ENCODE data around the gene SLC39A13. TPM values are rescaled to one million over a fixed set of nuclear protein-coding genes. Genes with fewer than 3 reads are reported as not detected.

Gene SLC39A13
- total RNA-seq, 1 donor from 2014 or later: 60.0 TPM

DNA sequence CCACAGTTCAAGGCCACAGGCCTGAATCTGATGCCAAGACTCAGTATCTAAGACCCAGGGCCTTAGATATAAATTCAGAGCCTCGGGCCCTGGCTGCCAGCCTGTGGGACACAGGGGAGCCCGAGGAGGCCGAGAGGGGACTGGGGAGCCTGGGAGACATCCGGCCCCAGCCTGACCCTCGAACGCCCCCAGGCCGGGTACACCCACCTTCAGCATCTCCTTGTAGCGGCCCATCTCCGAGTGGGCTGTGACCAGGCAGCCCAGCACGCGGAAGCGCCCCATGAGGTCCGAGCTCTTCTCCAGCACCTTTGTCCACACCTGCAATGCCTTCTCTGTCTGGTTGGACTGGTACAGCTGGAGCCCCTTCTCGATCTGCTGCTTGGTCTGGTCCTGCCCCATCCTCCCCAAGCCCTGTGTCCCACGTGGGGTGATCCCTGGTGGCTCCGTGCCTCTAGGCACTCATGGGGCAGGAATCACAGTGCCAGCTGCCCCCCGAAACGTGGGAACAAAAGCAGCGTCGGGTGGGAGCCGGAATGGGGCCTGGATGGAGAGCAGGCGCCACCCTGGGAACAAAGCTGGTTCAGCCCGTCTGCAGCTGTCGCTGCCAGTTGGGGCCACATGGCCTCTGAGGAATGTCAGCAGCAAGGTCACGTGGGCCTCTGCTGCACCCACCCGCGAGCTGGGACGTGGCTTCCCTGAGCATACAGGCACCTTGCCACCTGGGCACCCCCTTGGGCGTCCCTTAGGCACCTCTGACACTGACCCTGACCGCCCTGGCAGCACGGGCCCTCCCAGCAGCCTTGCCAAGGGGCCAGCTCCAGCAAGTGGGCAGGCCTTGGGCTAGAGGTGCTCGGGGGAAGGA is 40.4 kb downstream of the SLC39A13 start, which contains the start of gene RAPSN:
Gene RAPSN (minus strand): TSS at position 571 of the 862 bp plus-strand sequence. CDS start 172 bp downstream, at position 399.
- no peak for DNase-seq
- TF ChIP-seq CTCF (IDR thresholded peaks at IDR 0.05; ENCODE audit: partially characterized antibody, unreplicated experiment): no peak
- peaks cover 2% of the 10 kb centered on the region for H3K9me3 Mint-ChIP-seq (ENCODE audit: unreplicated experiment)
- H3K4me1 Mint-ChIP-seq (ENCODE audit: low read depth, unreplicated experiment): no peaks in the 10 kb centered on the region
- no peak within 1 kb of the TSS for H3K4me3 Mint-ChIP-seq (ENCODE audit: unreplicated experiment)
- H3K27me3 Mint-ChIP-seq (ENCODE audit: unreplicated experiment): peaks cover 4% of the 10 kb centered on the region
- no peak within 1 kb of the TSS for H3K27ac Mint-ChIP-seq (ENCODE audit: unreplicated experiment)
- peaks cover 4% of the 10 kb centered on the region for H3K36me3 Mint-ChIP-seq (ENCODE audit: unreplicated experiment)

- Mint-ChIP-seq H3K27ac (ENCODE audit: unreplicated experiment) (no peak overlapping the region), H3K4me3 (ENCODE audit: unreplicated experiment) (no peak overlapping the region), H3K4me1 (ENCODE audit: low read depth, unreplicated experiment) (no peaks in the 10 kb centered on the region), H3K36me3 (ENCODE audit: unreplicated experiment) (peaks cover 4% of the 10 kb centered on the region), H3K27me3 (ENCODE audit: unreplicated experiment) (peaks cover 5% of the 10 kb centered on the region), H3K9me3 (ENCODE audit: unreplicated experiment) (peaks cover 2% of the 10 kb centered on the region)
- TF ChIP-seq CTCF (IDR thresholded peaks at IDR 0.05; ENCODE audit: partially characterized antibody, unreplicated experiment): no peak
- no peak for DNase-seq
Measured at GRCh38 chr11:47449541-47449940, 41.2 kb downstream of the SLC39A13 start.

- H3K27ac Mint-ChIP-seq (ENCODE audit: unreplicated experiment): no peak overlapping the region
- H3K4me1 Mint-ChIP-seq (ENCODE audit: low read depth, unreplicated experiment): no peaks in the 10 kb centered on the region
- H3K36me3 Mint-ChIP-seq (ENCODE audit: unreplicated experiment): peaks cover 4% of the 10 kb centered on the region
Measured at GRCh38 chr11:47451436-47451835, 43.0 kb downstream of the SLC39A13 start.

DNA sequence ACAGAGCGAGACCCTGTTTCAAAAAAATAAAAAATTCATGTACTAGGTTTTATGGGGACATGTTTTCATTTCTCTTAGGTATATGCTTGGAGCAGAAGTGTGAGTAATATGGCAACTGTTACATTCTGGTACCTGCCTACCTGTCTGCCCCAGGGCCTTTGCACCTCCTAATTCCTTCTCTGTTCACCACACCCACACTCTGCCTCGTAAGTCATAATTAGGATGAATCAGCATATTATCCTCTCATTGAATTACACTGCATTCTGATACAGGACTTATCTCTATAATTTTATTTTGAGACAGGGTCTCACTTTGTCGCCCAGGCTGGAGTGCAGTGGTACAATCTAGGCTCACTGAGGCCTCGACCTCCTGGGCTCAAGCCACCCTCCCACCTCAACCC is 43.6 kb downstream of the SLC39A13 start:
- no peak overlapping the region for H3K4me3 Mint-ChIP-seq (ENCODE audit: unreplicated experiment)
- H3K4me1 Mint-ChIP-seq (ENCODE audit: low read depth, unreplicated experiment): no peaks in the 10 kb centered on the region
- no peak for DNase-seq
- no peak overlapping the region for H3K27ac Mint-ChIP-seq (ENCODE audit: unreplicated experiment)
- peaks cover 3% of the 10 kb centered on the region for H3K36me3 Mint-ChIP-seq (ENCODE audit: unreplicated experiment)
- no peak for TF ChIP-seq CTCF (IDR thresholded peaks at IDR 0.05; ENCODE audit: partially characterized antibody, unreplicated experiment)
- peaks cover 5% of the 10 kb centered on the region for H3K27me3 Mint-ChIP-seq (ENCODE audit: unreplicated experiment)
- peaks cover 4% of the 10 kb centered on the region for H3K9me3 Mint-ChIP-seq (ENCODE audit: unreplicated experiment)

More at GRCh38 chr11:47451436-47451835, 43.0 kb downstream of the SLC39A13 start:
- no peak for DNase-seq
- H3K9me3 Mint-ChIP-seq (ENCODE audit: unreplicated experiment): peaks cover 4% of the 10 kb centered on the region
- H3K4me3 Mint-ChIP-seq (ENCODE audit: unreplicated experiment): no peak overlapping the region
- peaks cover 5% of the 10 kb centered on the region for H3K27me3 Mint-ChIP-seq (ENCODE audit: unreplicated experiment)
- TF ChIP-seq CTCF (IDR thresholded peaks at IDR 0.05; ENCODE audit: partially characterized antibody, unreplicated experiment): no peak

GRCh38 chr11:47453365-47453764 is 45.0 kb downstream of the SLC39A13 start:
- H3K36me3 Mint-ChIP-seq (ENCODE audit: unreplicated experiment): no peaks in the 10 kb centered on the region
- no peak for DNase-seq
- no peak overlapping the region for H3K4me3 Mint-ChIP-seq (ENCODE audit: unreplicated experiment)
- no peak overlapping the region for H3K27ac Mint-ChIP-seq (ENCODE audit: unreplicated experiment)
- H3K4me1 Mint-ChIP-seq (ENCODE audit: low read depth, unreplicated experiment): no peaks in the 10 kb centered on the region
- H3K27me3 Mint-ChIP-seq (ENCODE audit: unreplicated experiment): peaks cover 5% of the 10 kb centered on the region
- TF ChIP-seq CTCF (IDR thresholded peaks at IDR 0.05; ENCODE audit: partially characterized antibody, unreplicated experiment): no peak
- H3K9me3 Mint-ChIP-seq (ENCODE audit: unreplicated experiment): peaks cover 4% of the 10 kb centered on the region

Measured in glutamatergic neuron (in vitro differentiated cells).